Gastrocnemius medialis (tissue), 4 donors: ENCODE measurements around the gene PDGFD. TPM values are rescaled to one million over a fixed set of nuclear protein-coding genes. Genes with fewer than 3 reads are reported as not detected.

Source experiments
- ATAC-seq, 2 donors: fragments of 150-250 bp; one replicate each; pipeline ENCODE4 v1.9.1; 2016
- DNase-seq, 2 donors: peaks; one replicate each; pipeline ENCODE4 v3.0.0-alpha.2; 2019
- H3K27ac ChIP-seq, 4 donors: fragments of 200-600 bp; sonication (generic); 1 replicate in 1 of 4; 2 replicates in 3 of 4; pipeline ENCODE4 v1.5.1; 2016 to 2018; ENCODE audit warnings: mild to moderate bottlenecking in 2 of 4, moderate library complexity in 1 of 4
- H3K27me3 ChIP-seq, 3 donors: fragments of 200-600 bp; sonication (generic) in 2 of 3; 1 replicate in 1 of 3; 2 replicates in 2 of 3; pipeline versions ENCODE4 v1.5.1 to v1.6.0; 2016 to 2019; ENCODE audit warnings: mild to moderate bottlenecking in 1 of 3, moderate library complexity in 1 of 3
- H3K36me3 ChIP-seq, 2 donors: fragments of 200-600 bp; sonication (generic) in 1 of 2; one replicate each; pipeline ENCODE4 v1.5.1; 2017 to 2018
- H3K4me1 ChIP-seq, 2 donors: fragments of 200-600 bp; sonication (generic) in 1 of 2; one replicate each; pipeline ENCODE4 v1.5.1; 2016 to 2017; ENCODE audit warnings: mild to moderate bottlenecking in 2 of 2
- H3K4me3 ChIP-seq, 4 donors: fragments of 200-600 bp; sonication (generic) in 3 of 4; 1 replicate in 1 of 4; 2 replicates in 3 of 4; pipeline ENCODE4 v1.5.1; 2016 to 2019; ENCODE audit warnings: mild to moderate bottlenecking in 2 of 4
- H3K9me3 ChIP-seq, 3 donors: fragments of 200-600 bp; sonication (generic) in 2 of 3; 1 replicate in 1 of 3; 2 replicates in 2 of 3; pipeline ENCODE4 v1.5.1; 2016 to 2019
- CTCF ChIP-seq, 5 experiments: fragments of 450-650 bp in 3 of 5; fragments of 200-600 bp in 2 of 5; sonication (generic) in 2 of 5; IDR thresholded peaks in 4 of 5; conservative IDR thresholded peaks in 1 of 5; 1 replicate in 4 of 5; 2 replicates in 1 of 5; pipeline ENCODE4 v1.5.1; 2016 to 2019; ENCODE audit warnings: antibody characterized with exemption in 5 of 5, mild to moderate bottlenecking in 3 of 5, moderate library complexity in 3 of 5
- POLR2A ChIP-seq, 2 donors: fragments of 450-650 bp; IDR thresholded peaks; one replicate each; pipeline ENCODE4 v1.6.1; 2017; ENCODE audit warnings: antibody characterized with exemption in 2 of 2, mild to moderate bottlenecking in 2 of 2, moderate library complexity in 2 of 2
- in situ Hi-C, 4 donors: fragments of 200-750 bp; cut with MboI; loops; one replicate each; pipeline versions ENCODE4 v1.15.0 to v1.8.0; 2017; ENCODE audit warnings: low sequenced_read_pairs in 4 of 4
- intact Hi-C: fragments of 100-400 bp; cut with DNase I; formaldehyde crosslinking; loops from one replicate; pipeline ENCODE4 v1.15.1; 2023; ENCODE audit warnings: low total_unique reads
- total RNA-seq, 4 donors: library from RNA; depleted of rRNA; stranded (reverse); fragments of >200 nt; gene quantifications; one replicate each; pipeline versions ENCODE4 v1.1.0 to v1.2.3, GENCODE V29; 2016

PDGFD gene
- total RNA-seq, 4 donors from 2014 or later = 2.2 to 4.0 (median 2.9) TPM

GRCh38 chr11:104136861-104137260 lies 27.1 kb downstream of the PDGFD start:
- intact Hi-C loops = no loop called here
- H3K27me3 ChIP-seq = no peaks in the 10 kb centered on the region
- H3K4me1 ChIP-seq = no peaks in the 10 kb centered on the region
- no peak overlapping the region for H3K4me3 ChIP-seq
- ATAC-seq (no peak), DNase-seq (no peak)
- in situ Hi-C loops = no loop called here
- no peaks in the 10 kb centered on the region for H3K36me3 ChIP-seq
- no peak overlapping the region for H3K27ac ChIP-seq
- no peaks in the 10 kb centered on the region for H3K9me3 ChIP-seq
- TF ChIP-seq CTCF (IDR thresholded peaks at IDR 0.05 in 4 of 5, conservative IDR thresholded peaks at IDR 0.05 in 1 of 5) (no peak), POLR2A (IDR thresholded peaks at IDR 0.05) (no peak)

- Histone ChIP-seq H3K27me3 (no peaks in the 10 kb centered on the region), H3K27ac (no peak overlapping the region), H3K9me3 (no peaks in the 10 kb centered on the region), H3K4me1 (no peaks in the 10 kb centered on the region), H3K4me3 (no peak overlapping the region), H3K36me3 (no peaks in the 10 kb centered on the region)
- DNase-seq (no peak), ATAC-seq (no peak)
- TF ChIP-seq POLR2A (IDR thresholded peaks at IDR 0.05) = no peak
- no peak for TF ChIP-seq CTCF (IDR thresholded peaks at IDR 0.05 in 4 of 5, conservative IDR thresholded peaks at IDR 0.05 in 1 of 5)
- in situ Hi-C loops = no loop called here
- intact Hi-C loops = no loop called here
Observed at GRCh38 chr11:104134745-104135144, 29.2 kb downstream of the PDGFD start.

GRCh38 chr11:104130161-104130560 lies 33.8 kb downstream of the PDGFD start:
- DNase-seq (no peak), ATAC-seq (no peak)
- Histone ChIP-seq H3K4me3 (no peak overlapping the region), H3K36me3 (no peaks in the 10 kb centered on the region), H3K27me3 (no peaks in the 10 kb centered on the region), H3K9me3 (no peaks in the 10 kb centered on the region), H3K27ac (no peak overlapping the region), H3K4me1 (no peaks in the 10 kb centered on the region)
- in situ Hi-C loops = no loop called here
- no peak for TF ChIP-seq POLR2A (IDR thresholded peaks at IDR 0.05)
- TF ChIP-seq CTCF (IDR thresholded peaks at IDR 0.05 in 4 of 5, conservative IDR thresholded peaks at IDR 0.05 in 1 of 5) = no peak
- intact Hi-C loops = no loop called here

- Histone ChIP-seq H3K27ac (no peak overlapping the region), H3K4me3 (no peak overlapping the region), H3K4me1 (no peaks in the 10 kb centered on the region), H3K27me3 (no peaks in the 10 kb centered on the region), H3K9me3 (no peaks in the 10 kb centered on the region), H3K36me3 (no peaks in the 10 kb centered on the region)
- no peak for DNase-seq
- intact Hi-C loops = no loop called here
- TF ChIP-seq POLR2A (IDR thresholded peaks at IDR 0.05) (no peak), CTCF (IDR thresholded peaks at IDR 0.05 in 4 of 5, conservative IDR thresholded peaks at IDR 0.05 in 1 of 5) (no peak)
- in situ Hi-C loops = no loop called here
- no peak for ATAC-seq
Observed at GRCh38 chr11:104129145-104129544, 34.8 kb downstream of the PDGFD start.

- Histone ChIP-seq H3K4me3 (no peak overlapping the region), H3K9me3 (no peaks in the 10 kb centered on the region), H3K4me1 (no peaks in the 10 kb centered on the region), H3K36me3 (no peaks in the 10 kb centered on the region), H3K27me3 (no peaks in the 10 kb centered on the region), H3K27ac (no peak overlapping the region)
- intact Hi-C loops (no loop called here), in situ Hi-C loops (no loop called here)
- TF ChIP-seq CTCF (IDR thresholded peaks at IDR 0.05 in 4 of 5, conservative IDR thresholded peaks at IDR 0.05 in 1 of 5) = no peak
- TF ChIP-seq POLR2A (IDR thresholded peaks at IDR 0.05) = no peak
- ATAC-seq = no peak
- DNase-seq = no peak
Observed at GRCh38 chr11:104127828-104128227, 36.1 kb downstream of the PDGFD start.
